Thyroid gland (tissue), 4 donors: Measurements from ENCODE around the gene ENGASE. TPM values are rescaled to one million over a fixed set of nuclear protein-coding genes. Genes with fewer than 3 reads are reported as not detected.

Source experiments
- DNase-seq, 2 donors: peaks; one replicate each; pipeline ENCODE4 v3.0.0-alpha.2; 2019
- H3K27ac ChIP-seq, 3 donors: fragments of 200-600 bp; sonication (generic); 1 replicate in 2 of 3; 2 replicates in 1 of 3; pipeline ENCODE4 v1.5.1; 2016 to 2019; ENCODE audit warnings: mild to moderate bottlenecking in 1 of 3, moderate library complexity in 1 of 3
- H3K27me3 ChIP-seq: fragments of 200-600 bp; sonication (generic); one replicate; pipeline ENCODE4 v1.5.1; 2019
- H3K36me3 ChIP-seq, 2 donors: fragments of 200-600 bp; sonication (generic); one replicate each; pipeline ENCODE4 v1.5.1; 2016 to 2019
- H3K4me1 ChIP-seq, 2 donors: fragments of 200-600 bp; sonication (generic); one replicate each; pipeline ENCODE4 v1.5.1; 2017 to 2019
- H3K4me3 ChIP-seq, 3 donors: fragments of 200-600 bp; sonication (generic); replicated peaks in 1 of 3; 1 replicate in 2 of 3; 2 replicates in 1 of 3; pipeline ENCODE4 v1.5.1; 2016; ENCODE audit warnings: mild to moderate bottlenecking in 1 of 3
- H3K9me3 ChIP-seq: fragments of 200-600 bp; sonication (generic); one replicate; pipeline ENCODE4 v1.5.1; 2017
- CTCF ChIP-seq, 6 experiments: fragments of 200-600 bp in 3 of 6; fragments of 450-650 bp in 3 of 6; sonication (generic) in 3 of 6; IDR thresholded peaks; one replicate each; pipeline ENCODE4 v1.5.1; 2016 to 2019; ENCODE audit warnings: antibody characterized with exemption in 6 of 6, mild to moderate bottlenecking in 2 of 6, inconsistent platforms in 1 of 6, moderate library complexity in 1 of 6
- POLR2A ChIP-seq, 2 donors: fragments of 450-650 bp; IDR thresholded peaks; one replicate each; pipeline ENCODE4 v1.6.1; 2017; ENCODE audit warnings: antibody characterized with exemption in 2 of 2, mild to moderate bottlenecking in 2 of 2, moderate library complexity in 1 of 2
- WGBS, 2 donors: methylation state at CpG; one replicate each; pipeline ENCODE4 v1.1.5; 2017; 5-methylcytosine and 5-hydroxymethylcytosine counted together
- intact Hi-C: fragments of 100-400 bp; cut with DNase I; formaldehyde crosslinking; loops from one replicate; pipeline ENCODE4 v1.15.1; 2023
- total RNA-seq, 4 donors: library from RNA; depleted of rRNA; stranded (reverse); fragments of >200 nt; gene quantifications; one replicate each; pipeline ENCODE4 v1.2.3, GENCODE V29; 2016

The ENGASE gene
- total RNA-seq, 4 donors from 2014 or later = 23.9 to 37.1 (median 31.2) TPM

GRCh38 chr17:79117905-79118487 is 43.4 kb downstream of the ENGASE start:
- no peak for DNase-seq
- intact Hi-C loops = no loop called here
- H3K36me3 ChIP-seq = no peaks in the 10 kb centered on the region
- WGBS, 2 donors = 78 to 81% methylated on average over 10 to 15 of the region's 21 CpGs
- peaks cover 20 to 23% of the 10 kb centered on the region in 2 donors for H3K4me1 ChIP-seq
- no peak overlapping the region for H3K27ac ChIP-seq
- no peaks in the 10 kb centered on the region for H3K27me3 ChIP-seq
- no peak overlapping the region for H3K4me3 ChIP-seq
- H3K9me3 ChIP-seq = no peaks in the 10 kb centered on the region
- no peak for TF ChIP-seq POLR2A (IDR thresholded peaks at IDR 0.05)
- no peak for TF ChIP-seq CTCF (IDR thresholded peaks at IDR 0.05)

- H3K4me1 ChIP-seq = peaks cover 19 to 21% of the 10 kb centered on the region in 2 donors
- DNase-seq = no peak
- intact Hi-C loops = no loop called here
- H3K9me3 ChIP-seq = no peaks in the 10 kb centered on the region
- TF ChIP-seq POLR2A (IDR thresholded peaks at IDR 0.05) (no peak), CTCF (IDR thresholded peaks at IDR 0.05) (no peak)
- H3K27ac ChIP-seq = no peak overlapping the region
- H3K4me3 ChIP-seq = no peak overlapping the region
- 76 to 93% methylated on average over 4 of the region's 4 CpGs for WGBS, 2 donors
- no peaks in the 10 kb centered on the region for H3K36me3 ChIP-seq
- H3K27me3 ChIP-seq = no peaks in the 10 kb centered on the region
Measured at GRCh38 chr17:79118924-79119323, 44.3 kb downstream of the ENGASE start.

GRCh38 chr17:79120259-79120658 is 45.6 kb downstream of the ENGASE start:
- 73 to 77% methylated on average over 5 of the region's 5 CpGs for WGBS, 2 donors
- peaks cover 7 to 8% of the 10 kb centered on the region in 2 donors for H3K4me1 ChIP-seq
- no peaks in the 10 kb centered on the region for H3K9me3 ChIP-seq
- no peak overlapping the region for H3K27ac ChIP-seq
- H3K36me3 ChIP-seq = no peaks in the 10 kb centered on the region
- intact Hi-C loops = no loop called here
- H3K27me3 ChIP-seq = no peaks in the 10 kb centered on the region
- no peak for TF ChIP-seq CTCF (IDR thresholded peaks at IDR 0.05)
- no peak for TF ChIP-seq POLR2A (IDR thresholded peaks at IDR 0.05)
- DNase-seq = no peak
- H3K4me3 ChIP-seq = no peak overlapping the region

- Histone ChIP-seq H3K4me3 (no peak overlapping the region), H3K27me3 (no peaks in the 10 kb centered on the region), H3K27ac (no peak overlapping the region), H3K4me1 (no peaks in the 10 kb centered on the region), H3K36me3 (no peaks in the 10 kb centered on the region), H3K9me3 (no peaks in the 10 kb centered on the region)
- no peak for DNase-seq
- TF ChIP-seq CTCF (IDR thresholded peaks at IDR 0.05) = no peak
- no peak for TF ChIP-seq POLR2A (IDR thresholded peaks at IDR 0.05)
- intact Hi-C loops = no loop called here
- WGBS, 2 donors = 95 to 99% methylated on average over 5 to 8 of the region's 8 CpGs
Measured at GRCh38 chr17:79123988-79124387, 49.4 kb downstream of the ENGASE start.

GRCh38 chr17:79124513-79125209 is 50.0 kb downstream of the ENGASE start:
- Histone ChIP-seq H3K27me3 (no peaks in the 10 kb centered on the region), H3K4me3 (no peak overlapping the region), H3K4me1 (no peaks in the 10 kb centered on the region), H3K9me3 (no peaks in the 10 kb centered on the region), H3K36me3 (no peaks in the 10 kb centered on the region), H3K27ac (no peak overlapping the region)
- no peak for TF ChIP-seq POLR2A (IDR thresholded peaks at IDR 0.05)
- TF ChIP-seq CTCF (IDR thresholded peaks at IDR 0.05) = no peak
- 91 to 92% methylated on average over 20 to 21 of the region's 21 CpGs for WGBS, 2 donors
- DNase-seq = no peak
- intact Hi-C loops = no loop called here
